IPS-20b (cell line): Measurements from ENCODE around the gene DST.

Experiments
- H3K27ac ChIP-seq: one replicate; pipeline ENCODE4 v1.5.1; 2013; ENCODE audit warnings: low read length
- H3K27me3 ChIP-seq: 2 replicates; pipeline ENCODE4 v1.6.1; 2013; ENCODE audit warnings: mild to moderate bottlenecking, low read length, inconsistent platforms; ENCODE audit not compliant: insufficient read depth
- H3K36me3 ChIP-seq: 2 replicates; pipeline ENCODE4 v1.6.1; 2013; ENCODE audit warnings: low read depth, mild to moderate bottlenecking, inconsistent platforms, low read length, moderate library complexity; ENCODE audit not compliant: insufficient read depth
- H3K4me1 ChIP-seq: 2 replicates; pipeline ENCODE4 v1.6.1; 2013; ENCODE audit warnings: mild to moderate bottlenecking, control low read depth, inconsistent platforms, low read length, moderate library complexity; ENCODE audit not compliant: insufficient read depth
- H3K4me3 ChIP-seq: 2 replicates; pipeline ENCODE4 v1.5.1; 2013; ENCODE audit warnings: mild to moderate bottlenecking, low read length, inconsistent platforms
- H3K9ac ChIP-seq: 2 replicates; pipeline ENCODE4 v1.6.1; 2013; ENCODE audit warnings: low read depth, mild to moderate bottlenecking, inconsistent platforms, low read length, moderate library complexity
- H3K9me3 ChIP-seq: 2 replicates; pipeline ENCODE4 v1.6.1; 2013; ENCODE audit warnings: mild to moderate bottlenecking, low read depth, low read length, inconsistent platforms; ENCODE audit not compliant: insufficient read depth

Gene DST

DNA sequence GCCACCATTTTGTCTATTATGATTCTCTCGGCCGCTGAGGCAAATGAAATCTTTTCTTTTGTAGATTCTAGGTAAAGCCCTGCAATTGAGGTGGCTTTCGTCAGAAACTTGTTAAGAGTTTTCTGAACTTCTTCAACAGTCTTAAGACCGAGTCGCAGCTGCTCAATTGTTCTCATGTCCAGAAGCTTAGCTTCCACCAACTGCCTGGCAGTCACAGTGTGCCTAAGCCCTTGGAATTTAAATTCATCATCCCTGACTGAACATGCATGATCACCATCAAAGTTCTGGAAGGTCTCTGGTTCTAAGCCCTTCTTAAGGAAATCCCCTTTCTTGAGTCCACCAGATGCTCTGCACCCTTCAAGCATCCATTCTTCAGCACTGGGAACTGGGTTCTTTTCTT lies 25.7 kb downstream of the DST start:
- Histone ChIP-seq H3K9ac (no peak overlapping the region), H3K27ac (no peak overlapping the region), H3K4me1 (peaks cover 12% of the 10 kb centered on the region; the same call in 1 of the 2 replicates), H3K36me3 (peaks cover 69% of the 10 kb centered on the region), H3K27me3 (no peaks in the 10 kb centered on the region), H3K4me3 (no peak overlapping the region), H3K9me3 (no peaks in the 10 kb centered on the region)

DNA sequence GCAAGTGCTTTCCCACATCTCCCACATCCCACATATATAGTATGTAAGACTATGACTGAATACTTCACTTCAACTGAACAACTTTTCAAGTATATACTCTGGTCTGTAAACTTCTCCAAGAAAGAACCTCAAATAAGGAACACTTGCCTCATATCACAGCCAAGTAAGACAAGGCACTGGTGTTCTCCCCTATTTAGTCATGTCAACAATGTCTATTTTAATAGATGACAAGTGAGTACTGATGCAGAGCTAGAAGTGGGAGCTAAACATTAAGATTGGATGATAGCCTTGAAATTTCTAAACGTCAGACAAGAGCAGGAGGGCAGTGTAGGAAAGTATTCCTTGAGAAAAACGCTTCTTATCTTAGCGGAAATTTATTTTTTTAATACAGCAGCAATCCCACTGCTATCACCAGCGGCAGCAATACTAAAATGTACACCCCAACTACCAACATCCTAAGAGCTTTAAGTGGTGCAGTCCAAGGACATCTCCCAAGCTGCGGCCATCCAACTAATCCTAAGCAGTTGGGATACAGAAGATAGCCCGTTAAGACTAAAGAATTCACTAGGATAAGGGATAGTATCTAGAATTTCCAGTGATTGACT lies 29.3 kb downstream of the DST start:
- Histone ChIP-seq H3K27me3 (no peaks in the 10 kb centered on the region), H3K27ac (no peak overlapping the region), H3K9me3 (no peaks in the 10 kb centered on the region), H3K36me3 (peaks cover 52% of the 10 kb centered on the region), H3K4me1 (peaks cover 12% of the 10 kb centered on the region; the same call in 1 of the 2 replicates), H3K4me3 (no peak overlapping the region), H3K9ac (no peak overlapping the region)

DNA sequence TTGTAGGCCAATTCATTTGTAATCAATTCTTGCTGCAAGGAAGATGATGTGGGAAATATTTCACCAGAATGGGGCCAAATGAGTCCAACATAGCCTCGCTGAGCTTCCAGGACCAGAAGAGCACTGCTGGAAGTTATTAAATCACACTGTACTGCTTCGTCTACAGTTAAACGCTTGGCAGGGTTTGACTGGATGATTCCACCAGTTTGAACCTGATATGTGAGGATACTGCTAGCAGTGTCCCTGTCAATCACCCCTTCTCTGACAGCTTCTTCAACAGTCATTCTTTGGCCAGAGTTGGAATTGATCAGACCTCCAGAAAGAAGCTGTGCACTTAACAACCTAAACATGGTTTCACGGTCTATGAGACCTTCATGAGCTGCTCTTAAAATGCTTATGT lies 34.4 kb downstream of the DST start:
- H3K36me3 ChIP-seq = peaks cover 51% of the 10 kb centered on the region
- H3K4me1 ChIP-seq = no peaks in the 10 kb centered on the region
- H3K9me3 ChIP-seq = no peaks in the 10 kb centered on the region
- H3K27me3 ChIP-seq = no peaks in the 10 kb centered on the region
- no peak overlapping the region for H3K27ac ChIP-seq
- no peak overlapping the region for H3K9ac ChIP-seq
- no peak overlapping the region for H3K4me3 ChIP-seq

DNA sequence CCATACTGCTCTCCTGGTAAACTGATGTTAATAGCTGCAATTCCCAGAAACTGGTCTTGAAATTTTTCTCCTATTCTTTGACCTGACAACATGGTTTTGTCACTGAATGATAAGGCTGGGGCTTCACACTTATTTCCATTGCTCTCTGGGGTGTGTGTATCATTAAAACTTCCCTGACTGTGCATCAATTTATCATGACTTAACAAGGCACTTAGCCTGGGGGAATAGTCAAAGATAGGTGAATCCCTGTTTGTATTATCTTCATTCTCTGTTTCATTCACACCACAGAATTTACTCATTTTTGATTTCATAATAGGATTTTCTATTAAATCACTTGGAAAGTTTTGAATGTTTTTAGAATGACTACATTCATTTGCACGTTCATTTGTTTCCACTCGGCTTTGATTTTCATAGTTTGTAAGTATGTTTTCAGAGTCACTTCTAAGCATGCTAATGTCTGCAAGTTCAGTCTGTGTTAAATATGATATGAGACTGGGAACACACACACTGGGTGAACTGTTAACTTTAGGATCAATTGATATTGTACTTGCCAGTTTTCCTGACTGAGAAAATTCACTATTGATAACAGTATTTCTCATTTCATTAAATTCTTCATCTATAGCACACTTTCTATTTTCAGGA lies 35.5 kb downstream of the DST start:
- Histone ChIP-seq H3K4me1 (no peaks in the 10 kb centered on the region), H3K9ac (no peak overlapping the region), H3K36me3 (peaks cover 62% of the 10 kb centered on the region), H3K27ac (no peak overlapping the region), H3K27me3 (no peaks in the 10 kb centered on the region), H3K9me3 (no peaks in the 10 kb centered on the region), H3K4me3 (no peak overlapping the region)

DNA sequence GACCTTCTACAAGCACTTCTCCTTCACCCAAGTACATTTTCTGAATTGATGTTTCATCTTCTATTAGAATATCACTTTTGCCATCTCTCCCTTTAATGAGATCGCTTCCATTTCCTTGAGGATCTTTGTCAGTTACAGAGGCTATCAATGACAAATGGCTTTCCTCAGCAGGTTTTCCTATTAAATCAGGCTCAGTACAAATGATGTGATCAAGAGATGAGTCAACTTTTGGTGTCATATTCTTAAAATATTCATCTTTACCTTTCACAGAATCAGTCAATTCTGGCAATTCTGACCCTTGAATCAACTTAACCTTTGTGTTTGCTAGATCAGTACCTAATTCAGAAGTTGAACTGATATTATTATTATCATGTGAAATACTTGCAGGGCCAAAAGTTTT lies 37.3 kb downstream of the DST start:
- no peak overlapping the region for H3K4me3 ChIP-seq
- H3K9ac ChIP-seq = no peak overlapping the region
- no peaks in the 10 kb centered on the region for H3K9me3 ChIP-seq
- no peaks in the 10 kb centered on the region for H3K4me1 ChIP-seq
- H3K27me3 ChIP-seq = no peaks in the 10 kb centered on the region
- H3K27ac ChIP-seq = no peak overlapping the region
- peaks cover 77% of the 10 kb centered on the region for H3K36me3 ChIP-seq

DNA sequence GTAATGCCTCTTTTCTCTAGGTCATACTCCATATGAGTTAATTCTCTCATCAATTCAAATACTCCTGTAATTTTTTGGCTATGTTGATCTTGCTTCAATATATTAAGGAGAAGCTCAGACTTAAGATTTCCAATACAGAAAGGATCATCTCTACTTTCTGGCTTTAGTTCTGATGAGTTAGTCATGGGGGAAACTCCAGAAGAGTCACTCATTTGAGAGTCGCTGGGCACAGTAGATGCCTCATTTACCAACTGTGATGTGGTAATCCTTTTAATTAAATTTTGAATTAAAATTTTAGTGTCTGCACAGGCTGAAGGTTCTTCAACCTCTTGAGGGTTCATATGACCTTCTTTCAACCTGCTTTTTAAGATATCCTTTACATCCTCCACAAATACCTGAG lies 38.5 kb downstream of the DST start:
- Histone ChIP-seq H3K4me1 (no peaks in the 10 kb centered on the region), H3K4me3 (no peak overlapping the region), H3K9ac (no peak overlapping the region), H3K9me3 (no peaks in the 10 kb centered on the region), H3K36me3 (peaks cover 85% of the 10 kb centered on the region), H3K27me3 (no peaks in the 10 kb centered on the region), H3K27ac (no peak overlapping the region)

DNA sequence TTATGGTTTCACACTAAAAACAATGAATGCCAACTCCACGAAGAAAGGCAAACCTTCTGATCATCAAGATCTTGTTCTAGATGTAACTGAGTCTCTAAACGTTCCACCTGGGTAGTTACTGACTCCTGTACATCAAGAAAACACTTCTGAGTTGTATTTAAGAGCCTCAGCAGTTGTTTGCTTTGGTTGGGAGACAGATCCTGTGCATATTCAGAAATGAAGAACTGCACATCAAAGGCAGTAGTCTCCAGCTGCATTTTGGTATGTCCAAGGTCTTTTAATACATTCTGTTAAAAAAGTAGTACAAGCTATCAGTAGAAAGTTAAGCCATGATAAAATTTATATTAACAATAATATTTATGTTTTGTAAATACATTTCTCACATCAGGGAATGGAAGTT lies 41.3 kb downstream of the DST start:
- Histone ChIP-seq H3K9me3 (no peaks in the 10 kb centered on the region), H3K9ac (no peak overlapping the region), H3K4me1 (no peaks in the 10 kb centered on the region), H3K4me3 (no peak overlapping the region), H3K27ac (no peak overlapping the region), H3K36me3 (peaks cover 84% of the 10 kb centered on the region), H3K27me3 (no peaks in the 10 kb centered on the region)

DNA sequence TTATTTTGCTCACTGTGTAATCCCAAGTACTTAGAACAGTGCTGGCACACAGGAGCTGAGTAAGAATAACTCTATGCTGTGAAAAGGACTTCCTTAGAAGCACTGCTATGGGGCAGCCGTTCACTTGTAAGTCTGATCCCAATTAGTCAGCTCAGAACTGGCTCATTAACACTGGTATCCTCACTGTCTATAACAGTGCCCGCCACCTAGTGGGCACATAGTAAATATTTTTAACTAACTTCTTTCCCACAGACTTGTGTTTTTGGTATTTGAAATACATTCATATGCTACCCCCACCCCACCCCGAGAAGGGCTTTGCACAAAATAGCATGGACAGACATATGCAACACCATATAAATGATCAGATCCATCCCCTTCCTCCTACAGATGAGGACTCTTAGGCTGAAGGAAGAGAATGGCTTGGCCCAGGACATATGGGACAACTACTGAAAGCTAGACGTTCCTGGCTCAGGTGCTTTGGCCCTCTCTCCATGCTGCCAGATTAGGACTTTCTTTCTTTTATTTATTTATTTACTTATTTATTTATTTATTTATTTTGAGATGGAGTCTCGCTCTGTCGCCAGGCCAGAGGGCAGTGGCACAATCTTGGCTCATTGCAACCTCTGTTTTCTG lies 47.1 kb downstream of the DST start:
- Histone ChIP-seq H3K9me3 (no peaks in the 10 kb centered on the region), H3K9ac (no peak overlapping the region), H3K36me3 (peaks cover 84% of the 10 kb centered on the region), H3K4me1 (no peaks in the 10 kb centered on the region), H3K27me3 (no peaks in the 10 kb centered on the region), H3K27ac (no peak overlapping the region), H3K4me3 (no peak overlapping the region)

DNA sequence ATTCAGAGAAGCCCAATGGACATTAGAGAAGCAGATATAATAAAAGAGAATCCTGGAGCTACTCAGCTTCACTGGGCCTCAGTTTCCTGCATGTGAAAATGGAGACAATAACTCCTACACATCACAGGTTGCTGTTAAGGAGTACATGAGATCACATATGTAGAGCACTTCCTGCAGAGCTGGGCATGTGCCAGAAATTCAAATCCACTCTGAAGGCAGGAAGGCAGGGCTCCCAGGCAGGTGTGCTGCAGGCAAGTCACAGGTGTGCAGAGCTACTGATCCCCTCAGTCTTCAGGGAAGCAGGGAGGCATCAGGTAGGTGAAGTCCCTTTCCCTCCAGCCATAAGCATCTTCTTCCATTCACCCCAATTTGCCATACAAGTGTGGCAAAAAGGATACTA lies 48.0 kb downstream of the DST start:
- Histone ChIP-seq H3K27ac (no peak overlapping the region), H3K4me3 (no peak overlapping the region), H3K4me1 (no peaks in the 10 kb centered on the region), H3K27me3 (no peaks in the 10 kb centered on the region), H3K9ac (no peak overlapping the region), H3K9me3 (no peaks in the 10 kb centered on the region), H3K36me3 (peaks cover 82% of the 10 kb centered on the region)

DNA sequence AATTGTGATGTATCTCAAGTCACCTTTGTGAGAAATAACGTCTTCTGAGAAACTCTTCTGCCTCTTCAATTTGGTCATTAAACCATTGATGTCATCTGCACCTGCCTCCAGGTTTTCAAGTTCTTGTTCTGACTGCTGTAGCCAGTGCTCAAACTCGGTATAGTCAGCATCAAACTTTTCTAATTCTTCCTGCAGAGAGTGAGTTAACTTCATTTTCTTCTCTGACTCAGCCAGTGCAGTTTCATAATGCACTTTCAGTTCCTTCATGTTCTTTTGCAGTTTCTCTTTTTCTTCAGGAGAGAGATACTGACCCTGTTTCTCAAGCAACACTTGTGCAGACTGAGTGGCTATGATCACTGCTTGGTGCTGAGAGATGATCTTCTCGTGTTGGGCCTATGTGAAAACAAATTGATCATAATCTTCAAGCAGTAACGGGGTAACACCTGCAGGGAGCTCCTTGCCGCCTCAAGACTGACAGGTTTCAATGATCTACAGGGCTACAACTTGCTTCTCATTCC lies 48.8 kb downstream of the DST start:
- Histone ChIP-seq H3K9me3 (no peaks in the 10 kb centered on the region), H3K27me3 (no peaks in the 10 kb centered on the region), H3K4me1 (no peaks in the 10 kb centered on the region), H3K27ac (no peak overlapping the region), H3K9ac (no peak overlapping the region), H3K36me3 (peaks cover 83% of the 10 kb centered on the region), H3K4me3 (no peak overlapping the region)

DNA sequence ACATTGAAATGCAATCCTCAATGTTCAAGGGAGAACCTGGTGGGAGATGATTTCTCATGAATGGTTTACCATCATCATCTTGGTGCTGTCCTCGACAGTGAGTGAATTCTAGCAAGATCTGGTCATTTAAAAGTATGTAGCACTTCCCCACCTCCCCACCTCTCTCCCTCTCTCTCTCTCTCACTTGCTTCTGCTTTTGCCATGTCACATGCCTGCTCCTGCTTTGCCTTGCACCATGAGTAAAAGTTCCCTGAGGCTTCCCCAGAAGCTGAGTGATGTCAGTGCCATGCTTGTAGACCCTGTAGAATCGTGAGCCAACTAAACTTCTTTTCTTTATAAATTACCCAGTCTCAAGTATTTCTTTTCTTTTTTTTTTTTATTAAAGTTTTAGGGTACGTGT lies 60.5 kb downstream of the DST start:
- Histone ChIP-seq H3K4me3 (no peak overlapping the region), H3K27me3 (no peaks in the 10 kb centered on the region), H3K9ac (no peak overlapping the region), H3K9me3 (no peaks in the 10 kb centered on the region), H3K36me3 (peaks cover 9% of the 10 kb centered on the region; the same call in 1 of the 2 replicates), H3K4me1 (no peaks in the 10 kb centered on the region), H3K27ac (no peak overlapping the region)
